Mucosa of descending colon (tissue), 3 donors: ENCODE results near the gene RAMP1. TPM values are rescaled to one million over a fixed set of nuclear protein-coding genes. Genes with fewer than 3 reads are reported as not detected.

Experiments
- ATAC-seq: fragments of 200-7000 bp; cut with Tn5 transposase; one replicate; pipeline ENCODE4 v1.9.1; 2020; ENCODE audit warnings: mild to moderate bottlenecking, moderate library complexity
- DNase-seq, 3 donors: peaks; one replicate each; pipeline ENCODE4 v3.0.0-alpha.2; 2020
- H3K36me3 ChIP-seq: fragments of 200-600 bp; one replicate; pipeline ENCODE4 v1.8.0; 2021; ENCODE audit warnings: low read depth, mild to moderate bottlenecking
- H3K4me1 ChIP-seq: fragments of 200-600 bp; one replicate; pipeline ENCODE4 v1.8.0; 2021; ENCODE audit warnings: low read depth, mild to moderate bottlenecking
- H3K4me3 ChIP-seq: fragments of 200-600 bp; one replicate; pipeline ENCODE4 v1.8.0; 2021; ENCODE audit warnings: mild to moderate bottlenecking
- H3K9me3 ChIP-seq: fragments of 200-600 bp; one replicate; pipeline ENCODE4 v1.8.0; 2021; ENCODE audit warnings: mild to moderate bottlenecking
- CTCF ChIP-seq: fragments of 200-600 bp; IDR thresholded peaks from one replicate; pipeline ENCODE4 v1.8.0; 2022; ENCODE audit warnings: antibody characterized with exemption, mild to moderate bottlenecking
- intact Hi-C, 2 donors: fragments of 100-400 bp; cut with DNase I in 1 of 2; cut with micrococcal nuclease in 1 of 2; formaldehyde crosslinking; loops; one replicate each; pipeline versions ENCODE4 v1.11.0 to v1.11.1; 2022; cut with DNase I, micrococcal nuclease
- total RNA-seq, 3 donors: library from RNA; stranded (reverse); fragmentation: NEBNext Ultra II Directional in 2 of 3; extraction: Animal tissue kit (Norgen Biotek cat#: 25700) in 2 of 3; gene quantifications; one replicate each; pipeline versions ENCODE4 v1.2.1 to v1.2.4, GENCODE V29; 2021 to 2023
- donor health status: DM: no; HTN: no; CAD: no; lungs with moderate emphysema.
- donor health status: DM: no; HTN: no; CAD: no.
- donor health status: DM: no; HTN: yes; CAD: no.

RAMP1 gene
- total RNA-seq, 3 donors from 2014 or later: 4.9 to 154 (median 10.9) TPM

GRCh38 chr2:237878321-237879057, 19.1 kb downstream of the RAMP1 start:
- no peak for DNase-seq
- Histone ChIP-seq H3K4me1 (no peaks in the 10 kb centered on the region), H3K36me3 (no peaks in the 10 kb centered on the region), H3K9me3 (no peaks in the 10 kb centered on the region), H3K4me3 (no peak overlapping the region)
- no peak for TF ChIP-seq CTCF
- ATAC-seq: no peak
- intact Hi-C loops: no loop called here

- no peaks in the 10 kb centered on the region for H3K36me3 ChIP-seq
- intact Hi-C loops: no loop called here
- no peak for TF ChIP-seq CTCF
- no peak for DNase-seq
- H3K9me3 ChIP-seq: no peaks in the 10 kb centered on the region
- H3K4me1 ChIP-seq: no peaks in the 10 kb centered on the region
- H3K4me3 ChIP-seq: no peak overlapping the region
- no peak for ATAC-seq
These were observed 19.6 kb downstream of the RAMP1 start for GRCh38 chr2:237879058-237879430.

- TF ChIP-seq CTCF: no peak
- ATAC-seq (no peak), DNase-seq (no peak)
- Histone ChIP-seq H3K36me3 (no peaks in the 10 kb centered on the region), H3K9me3 (no peaks in the 10 kb centered on the region), H3K4me1 (no peaks in the 10 kb centered on the region), H3K4me3 (no peak overlapping the region)
- intact Hi-C loops: no loop called here
These were observed 20.7 kb downstream of the RAMP1 start for GRCh38 chr2:237879991-237880560.

DNA sequence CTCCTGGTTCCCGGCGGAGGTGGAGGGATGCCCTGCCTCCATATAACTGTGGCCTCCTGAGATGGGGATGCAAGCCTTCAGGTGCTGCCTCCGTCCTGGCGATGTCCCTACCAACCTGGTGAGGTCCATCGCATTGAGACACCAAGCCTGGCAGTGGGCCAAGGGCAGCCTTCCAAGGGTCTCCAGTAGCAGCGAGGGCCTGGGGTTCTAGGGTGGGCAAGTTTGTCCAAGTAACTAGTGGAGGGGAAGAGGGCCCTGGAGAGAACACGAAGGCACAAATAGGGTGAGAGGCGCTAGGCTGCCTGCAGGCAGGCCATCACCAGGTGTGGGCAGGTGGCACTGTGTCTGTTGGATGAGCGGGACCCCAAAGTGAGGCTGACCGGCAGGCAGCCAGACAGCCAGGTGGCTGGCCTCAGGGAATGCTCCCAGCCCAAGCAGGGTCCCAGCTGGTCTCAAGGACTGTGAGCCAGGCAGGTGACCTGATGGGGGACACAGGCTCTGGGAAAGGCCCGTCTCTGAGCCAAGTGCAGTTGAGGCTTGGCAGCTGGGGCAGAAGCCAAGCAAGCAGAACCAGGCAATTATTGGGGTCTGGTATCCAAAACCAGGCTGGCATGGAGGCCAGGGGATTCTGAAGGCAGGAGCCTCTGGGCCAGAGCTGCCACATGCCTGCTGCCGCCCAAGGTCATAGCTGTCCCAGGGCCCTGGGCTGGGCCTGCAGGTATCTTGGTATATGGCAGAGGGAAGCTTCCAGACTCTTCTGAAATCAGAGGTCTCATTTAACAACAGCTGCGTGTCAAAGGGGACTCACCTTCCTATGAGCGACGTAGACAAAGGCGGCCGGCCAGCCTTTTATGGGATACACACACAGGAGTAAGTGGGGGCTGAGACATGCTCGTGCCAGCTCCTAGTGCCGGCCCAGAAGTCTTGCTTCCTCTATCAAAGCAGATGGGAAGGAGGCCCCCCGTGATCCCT, 23.4 kb downstream of the RAMP1 start:
- no peak overlapping the region for H3K4me3 ChIP-seq
- no peaks in the 10 kb centered on the region for H3K9me3 ChIP-seq
- TF ChIP-seq CTCF: no peak
- H3K4me1 ChIP-seq: no peaks in the 10 kb centered on the region
- no peak for ATAC-seq
- intact Hi-C loops: no loop called here
- peak in 1 of 3 donors; percentile 36 for DNase-seq
- no peaks in the 10 kb centered on the region for H3K36me3 ChIP-seq

DNA sequence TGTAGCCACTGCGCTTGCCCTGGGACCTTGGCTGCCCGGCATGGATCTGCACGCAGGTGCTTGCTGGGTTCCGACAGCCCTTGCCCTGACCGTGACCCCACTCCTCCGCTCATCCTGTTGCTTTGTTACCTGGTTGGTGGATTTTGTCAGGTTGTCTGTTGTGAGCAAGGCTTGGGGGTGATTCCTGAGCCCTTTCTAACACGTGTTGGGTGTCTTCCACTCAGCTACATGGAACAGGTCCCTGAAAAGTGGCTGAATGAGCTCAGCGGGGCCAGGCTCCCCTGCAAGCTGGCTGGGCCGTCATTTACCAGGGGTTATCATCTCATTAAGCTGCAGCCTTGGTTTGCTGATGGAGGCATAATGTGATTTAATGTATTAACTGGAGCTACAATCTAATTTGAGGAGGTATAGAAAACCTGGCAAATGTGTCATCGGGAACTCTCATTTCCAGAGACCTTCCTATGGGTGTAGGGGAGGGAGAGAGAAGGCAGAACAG, 24.6 kb downstream of the RAMP1 start:
- H3K4me1 ChIP-seq: no peaks in the 10 kb centered on the region
- intact Hi-C loops: no loop called here
- DNase-seq: peak in 1 of 3 donors; percentile 36
- ATAC-seq: no peak
- no peaks in the 10 kb centered on the region for H3K9me3 ChIP-seq
- TF ChIP-seq CTCF: no peak
- no peaks in the 10 kb centered on the region for H3K36me3 ChIP-seq
- no peak overlapping the region for H3K4me3 ChIP-seq
